HUES48 (cell line): ENCODE measurements around the gene SPACA7.
A peak's percentile ranks its signal among the peaks of the same experiment; 100 is the strongest.

Source experiments
- H3K27ac ChIP-seq: one replicate; pipeline ENCODE4 v1.7.0; 2013; ENCODE audit warnings: low read depth, low read length, inconsistent platforms
- H3K27me3 ChIP-seq: 2 replicates; pipeline ENCODE4 v1.6.1; 2013; ENCODE audit warnings: mild to moderate bottlenecking, low read length; ENCODE audit not compliant: control insufficient read depth, insufficient read depth
- H3K36me3 ChIP-seq: 2 replicates; pipeline ENCODE4 v1.6.1; 2013; ENCODE audit warnings: low read length; ENCODE audit not compliant: control insufficient read depth, insufficient read depth
- H3K4me1 ChIP-seq: 2 replicates; pipeline ENCODE4 v1.6.1; 2013; ENCODE audit warnings: mild to moderate bottlenecking, low read length; ENCODE audit not compliant: control insufficient read depth, insufficient read depth
- H3K4me3 ChIP-seq: 2 replicates; pipeline ENCODE4 v1.5.1; 2013; ENCODE audit warnings: mild to moderate bottlenecking, low read depth, low read length
- H3K9ac ChIP-seq: 2 replicates; pipeline ENCODE4 v1.6.1; 2013; ENCODE audit warnings: mild to moderate bottlenecking, low read depth, low read length, moderate library complexity
- H3K9me3 ChIP-seq: 2 replicates; pipeline ENCODE4 v1.6.1; 2013; ENCODE audit warnings: low read length; ENCODE audit not compliant: control insufficient read depth, insufficient read depth

The SPACA7 gene

GRCh38 chr13:112376050-112376681, at the start of gene SPACA7:
Gene SPACA7, plus strand, starts transcription at chr13:112376355. Its CDS starts 31 bp downstream, at chr13:112376386.
- H3K27ac ChIP-seq = no peak within 1 kb of the TSS
- no peak within 1 kb of the TSS for H3K9ac ChIP-seq
- H3K27me3 ChIP-seq = no peaks in the 10 kb centered on the region

GRCh38 chr13:112326821-112327370, 49.3 kb upstream of the SPACA7 start:
- peaks cover 32% of the 10 kb centered on the region for H3K27me3 ChIP-seq
- no peak overlapping the region for H3K27ac ChIP-seq
- H3K9me3 ChIP-seq = no peaks in the 10 kb centered on the region
- no peak overlapping the region for H3K4me3 ChIP-seq
- 0 out of 2 replicates have a peak, but pooled peaks cover 3% of the 10 kb centered on the region for H3K4me1 ChIP-seq
- H3K9ac ChIP-seq = no peak overlapping the region
- H3K36me3 ChIP-seq = no peaks in the 10 kb centered on the region

More at GRCh38 chr13:112376050-112376681, at the start of gene SPACA7:
- H3K9me3 ChIP-seq = peaks cover under 1% of the 10 kb centered on the region
- no peaks in the 10 kb centered on the region for H3K4me1 ChIP-seq
- H3K4me3 ChIP-seq = no peak within 1 kb of the TSS
- H3K36me3 ChIP-seq = no peaks in the 10 kb centered on the region

GRCh38 chr13:112328936-112329335, 47.2 kb upstream of the SPACA7 start:
- Histone ChIP-seq H3K9ac (no peak overlapping the region), H3K4me3 (no peak overlapping the region), H3K36me3 (no peaks in the 10 kb centered on the region), H3K27ac (no peak overlapping the region), H3K27me3 (peaks cover 48% of the 10 kb centered on the region), H3K9me3 (no peaks in the 10 kb centered on the region), H3K4me1 (0 out of 2 replicates have a peak, but pooled peaks cover 7% of the 10 kb centered on the region)

GRCh38 chr13:112329376-112329775, 46.8 kb upstream of the SPACA7 start:
- Histone ChIP-seq H3K27me3 (peaks cover 48% of the 10 kb centered on the region), H3K9me3 (no peaks in the 10 kb centered on the region), H3K27ac (no peak overlapping the region), H3K4me1 (0 out of 2 replicates have a peak, but pooled peaks cover 7% of the 10 kb centered on the region), H3K9ac (no peak overlapping the region), H3K36me3 (no peaks in the 10 kb centered on the region), H3K4me3 (no peak overlapping the region)

GRCh38 chr13:112330066-112330465, 46.1 kb upstream of the SPACA7 start:
- H3K4me3 ChIP-seq = no peak overlapping the region
- H3K27me3 ChIP-seq = peaks cover 48% of the 10 kb centered on the region
- no peaks in the 10 kb centered on the region for H3K36me3 ChIP-seq
- no peak overlapping the region for H3K27ac ChIP-seq
- H3K9ac ChIP-seq = no peak overlapping the region
- H3K9me3 ChIP-seq = no peaks in the 10 kb centered on the region
- 0 out of 2 replicates have a peak, but pooled peaks cover 7% of the 10 kb centered on the region for H3K4me1 ChIP-seq

GRCh38 chr13:112330479-112331381, 45.4 kb upstream of the SPACA7 start:
- no peaks in the 10 kb centered on the region for H3K9me3 ChIP-seq
- no peaks in the 10 kb centered on the region for H3K36me3 ChIP-seq
- H3K4me1 ChIP-seq = 0 out of 2 replicates have a peak, but pooled peaks cover 7% of the 10 kb centered on the region
- H3K4me3 ChIP-seq = peak overlapping the region; percentile 36; the same call in 1 of the 2 replicates
- H3K27me3 ChIP-seq = peaks cover 48% of the 10 kb centered on the region
- no peak overlapping the region for H3K9ac ChIP-seq
- no peak overlapping the region for H3K27ac ChIP-seq

- Histone ChIP-seq H3K9ac (no peak overlapping the region), H3K4me3 (peak overlapping the region; percentile 36; the same call in 1 of the 2 replicates), H3K4me1 (0 out of 2 replicates have a peak, but pooled peaks cover 7% of the 10 kb centered on the region), H3K36me3 (no peaks in the 10 kb centered on the region), H3K27ac (no peak overlapping the region), H3K27me3 (peaks cover 42% of the 10 kb centered on the region), H3K9me3 (no peaks in the 10 kb centered on the region)
Measured at GRCh38 chr13:112331675-112332074, 44.5 kb upstream of the SPACA7 start.

- no peaks in the 10 kb centered on the region for H3K9me3 ChIP-seq
- H3K27me3 ChIP-seq = peaks cover 42% of the 10 kb centered on the region
- no peak overlapping the region for H3K4me3 ChIP-seq
- no peaks in the 10 kb centered on the region for H3K36me3 ChIP-seq
- no peak overlapping the region for H3K9ac ChIP-seq
- H3K27ac ChIP-seq = no peak overlapping the region
- 0 out of 2 replicates have a peak, but pooled peaks cover 7% of the 10 kb centered on the region for H3K4me1 ChIP-seq
Measured at GRCh38 chr13:112332727-112333126, 43.4 kb upstream of the SPACA7 start.

- Histone ChIP-seq H3K36me3 (no peaks in the 10 kb centered on the region), H3K9ac (no peak overlapping the region), H3K9me3 (no peaks in the 10 kb centered on the region), H3K27ac (no peak overlapping the region), H3K4me1 (0 out of 2 replicates have a peak, but pooled peaks cover 7% of the 10 kb centered on the region), H3K27me3 (peaks cover 39% of the 10 kb centered on the region), H3K4me3 (no peak overlapping the region)
Measured at GRCh38 chr13:112333756-112334543, 42.2 kb upstream of the SPACA7 start.

GRCh38 chr13:112335135-112335534, 41.0 kb upstream of the SPACA7 start:
- Histone ChIP-seq H3K9me3 (no peaks in the 10 kb centered on the region), H3K9ac (no peak overlapping the region), H3K4me3 (no peak overlapping the region), H3K27me3 (peaks cover 32% of the 10 kb centered on the region), H3K36me3 (no peaks in the 10 kb centered on the region), H3K4me1 (0 out of 2 replicates have a peak, but pooled peaks cover 7% of the 10 kb centered on the region), H3K27ac (no peak overlapping the region)
